ENCODE data around the gene SLC16A11.
"Not testable (repeated sequence)": the region's sequence is repeated elsewhere in the genome, so short reads cannot be mapped to it uniquely, and the experiment has no call there.

Gene SLC16A11

GRCh38 chr17:7003745-7004144 lies 40.1 kb downstream of the SLC16A11 start:
- Histone ChIP-seq H2AFZ (ENCODE audit: low read depth, low read length) (no peak overlapping the region), H3K27me3 (ENCODE audit: insufficient read depth, low read length) (no peaks in the 10 kb centered on the region), H3K36me3 (ENCODE audit: insufficient read depth, low read length) (peaks cover 25% of the 10 kb centered on the region), H3K4me1 (ENCODE audit: insufficient read depth, low read length) (no peaks in the 10 kb centered on the region), H3K4me3 (ENCODE audit: low read length) (no peak overlapping the region), H3K9me3 (ENCODE audit: low read length) (peaks cover under 1% of the 10 kb centered on the region)

- no peak overlapping the region for H2AFZ ChIP-seq (ENCODE audit: low read depth, low read length)
- H3K36me3 ChIP-seq (ENCODE audit: insufficient read depth, low read length): peaks cover 32% of the 10 kb centered on the region
- no peak overlapping the region for H3K4me3 ChIP-seq (ENCODE audit: low read length)
- peaks cover 3% of the 10 kb centered on the region for H3K9me3 ChIP-seq (ENCODE audit: low read length)
- H3K27me3 ChIP-seq (ENCODE audit: insufficient read depth, low read length): no peaks in the 10 kb centered on the region
- H3K4me1 ChIP-seq (ENCODE audit: insufficient read depth, low read length): no peaks in the 10 kb centered on the region
Observed at GRCh38 chr17:7002288-7003047, 41.4 kb downstream of the SLC16A11 start.

- Histone ChIP-seq H2AFZ (ENCODE audit: low read depth, low read length) (no peak overlapping the region), H3K27me3 (ENCODE audit: insufficient read depth, low read length) (no peaks in the 10 kb centered on the region), H3K36me3 (ENCODE audit: insufficient read depth, low read length) (peaks cover 40% of the 10 kb centered on the region), H3K4me3 (ENCODE audit: low read length) (no peak overlapping the region), H3K4me1 (ENCODE audit: insufficient read depth, low read length) (no peaks in the 10 kb centered on the region), H3K9me3 (ENCODE audit: low read length) (peaks cover 7% of the 10 kb centered on the region)
Observed at GRCh38 chr17:7001318-7001961, 42.5 kb downstream of the SLC16A11 start.

GRCh38 chr17:6998855-6999508 lies 44.9 kb downstream of the SLC16A11 start:
- H3K36me3 ChIP-seq (ENCODE audit: insufficient read depth, low read length): peaks cover 44% of the 10 kb centered on the region
- no peak overlapping the region for H3K4me3 ChIP-seq (ENCODE audit: low read length)
- H2AFZ ChIP-seq (ENCODE audit: low read depth, low read length): no peak overlapping the region
- H3K9me3 ChIP-seq (ENCODE audit: low read length): peaks cover 7% of the 10 kb centered on the region
- no peaks in the 10 kb centered on the region for H3K27me3 ChIP-seq (ENCODE audit: insufficient read depth, low read length)
- H3K4me1 ChIP-seq (ENCODE audit: insufficient read depth, low read length): no peaks in the 10 kb centered on the region

GRCh38 chr17:6997171-6997570 lies 46.7 kb downstream of the SLC16A11 start:
- Histone ChIP-seq H3K27me3 (ENCODE audit: insufficient read depth, low read length) (no peaks in the 10 kb centered on the region), H3K9me3 (ENCODE audit: low read length) (peaks cover 7% of the 10 kb centered on the region), H3K4me3 (ENCODE audit: low read length) (no peak overlapping the region), H2AFZ (ENCODE audit: low read depth, low read length) (no peak overlapping the region), H3K36me3 (ENCODE audit: insufficient read depth, low read length) (peaks cover 41% of the 10 kb centered on the region), H3K4me1 (ENCODE audit: insufficient read depth, low read length) (no peaks in the 10 kb centered on the region)

- Histone ChIP-seq H3K9me3 (ENCODE audit: low read length) (peaks cover 7% of the 10 kb centered on the region), H3K36me3 (ENCODE audit: insufficient read depth, low read length) (peaks cover 34% of the 10 kb centered on the region), H3K4me1 (ENCODE audit: insufficient read depth, low read length) (no peaks in the 10 kb centered on the region), H3K27me3 (ENCODE audit: insufficient read depth, low read length) (no peaks in the 10 kb centered on the region), H2AFZ (ENCODE audit: low read depth, low read length) (no peak overlapping the region), H3K4me3 (ENCODE audit: low read length) (no peak overlapping the region)
Observed at GRCh38 chr17:6996256-6997011, 47.5 kb downstream of the SLC16A11 start.

GRCh38 chr17:6995500-6996255 lies 48.2 kb downstream of the SLC16A11 start, which contains the start of gene ALOX12:
Gene ALOX12 (plus strand): TSS chr17:6996049. CDS start chr17:6996118, 69 bp downstream.
- H3K4me3 ChIP-seq (ENCODE audit: low read length): no peak within 1 kb of the TSS
- no peaks in the 10 kb centered on the region for H3K27me3 ChIP-seq (ENCODE audit: insufficient read depth, low read length)
- H2AFZ ChIP-seq (ENCODE audit: low read depth, low read length): no peak within 1 kb of the TSS
- no peaks in the 10 kb centered on the region for H3K4me1 ChIP-seq (ENCODE audit: insufficient read depth, low read length)
- peaks cover 29% of the 10 kb centered on the region for H3K36me3 ChIP-seq (ENCODE audit: insufficient read depth, low read length)
- H3K9me3 ChIP-seq (ENCODE audit: low read length): peaks cover 7% of the 10 kb centered on the region

- Histone ChIP-seq H3K9me3 (ENCODE audit: low read length) (peaks cover 7% of the 10 kb centered on the region), H3K36me3 (ENCODE audit: insufficient read depth, low read length) (peaks cover 29% of the 10 kb centered on the region), H3K27me3 (ENCODE audit: insufficient read depth, low read length) (no peaks in the 10 kb centered on the region), H2AFZ (ENCODE audit: low read depth, low read length) (no peak overlapping the region), H3K4me1 (ENCODE audit: insufficient read depth, low read length) (no peaks in the 10 kb centered on the region), H3K4me3 (ENCODE audit: low read length) (no peak overlapping the region)
Observed at GRCh38 chr17:6994666-6995256, 49.1 kb downstream of the SLC16A11 start.

GRCh38 chr17:6994118-6994598 lies 49.7 kb downstream of the SLC16A11 start:
- no peaks in the 10 kb centered on the region for H3K27me3 ChIP-seq (ENCODE audit: insufficient read depth, low read length)
- H3K9me3 ChIP-seq (ENCODE audit: low read length): peaks cover 7% of the 10 kb centered on the region
- H3K4me3 ChIP-seq (ENCODE audit: low read length): no peak overlapping the region
- no peaks in the 10 kb centered on the region for H3K4me1 ChIP-seq (ENCODE audit: insufficient read depth, low read length)
- H3K36me3 ChIP-seq (ENCODE audit: insufficient read depth, low read length): peaks cover 23% of the 10 kb centered on the region
- H2AFZ ChIP-seq (ENCODE audit: low read depth, low read length): no peak overlapping the region

- not testable (repeated sequence) for H3K4me3 ChIP-seq (ENCODE audit: low read length); H3K27me3 ChIP-seq (ENCODE audit: insufficient read depth, low read length); H2AFZ ChIP-seq (ENCODE audit: low read depth, low read length); H3K4me1 ChIP-seq (ENCODE audit: insufficient read depth, low read length); H3K9me3 ChIP-seq (ENCODE audit: low read length)
- peaks cover 17% of the 10 kb centered on the region for H3K36me3 ChIP-seq (ENCODE audit: insufficient read depth, low read length)
Observed at GRCh38 chr17:6993613-6994056, 50.3 kb downstream of the SLC16A11 start.

Data from neuron (in vitro differentiated cells).